ENCODE measurements around the gene AIFM2. TPM values are rescaled to one million over a fixed set of nuclear protein-coding genes. Genes with fewer than 3 reads are reported as not detected.

AIFM2 gene
- total RNA-seq, 3 donors from 2014 or later: 14.3 to 42.1 (median 33.1) TPM

- no peak for DNase-seq (ENCODE audit: low spot score in 2 of 2)
- TF ChIP-seq POLR2A (IDR thresholded peaks at IDR 0.05) (no peak), POLR2AphosphoS5 (IDR thresholded peaks at IDR 0.05) (no peak)
- TF ChIP-seq, protein P1, sequence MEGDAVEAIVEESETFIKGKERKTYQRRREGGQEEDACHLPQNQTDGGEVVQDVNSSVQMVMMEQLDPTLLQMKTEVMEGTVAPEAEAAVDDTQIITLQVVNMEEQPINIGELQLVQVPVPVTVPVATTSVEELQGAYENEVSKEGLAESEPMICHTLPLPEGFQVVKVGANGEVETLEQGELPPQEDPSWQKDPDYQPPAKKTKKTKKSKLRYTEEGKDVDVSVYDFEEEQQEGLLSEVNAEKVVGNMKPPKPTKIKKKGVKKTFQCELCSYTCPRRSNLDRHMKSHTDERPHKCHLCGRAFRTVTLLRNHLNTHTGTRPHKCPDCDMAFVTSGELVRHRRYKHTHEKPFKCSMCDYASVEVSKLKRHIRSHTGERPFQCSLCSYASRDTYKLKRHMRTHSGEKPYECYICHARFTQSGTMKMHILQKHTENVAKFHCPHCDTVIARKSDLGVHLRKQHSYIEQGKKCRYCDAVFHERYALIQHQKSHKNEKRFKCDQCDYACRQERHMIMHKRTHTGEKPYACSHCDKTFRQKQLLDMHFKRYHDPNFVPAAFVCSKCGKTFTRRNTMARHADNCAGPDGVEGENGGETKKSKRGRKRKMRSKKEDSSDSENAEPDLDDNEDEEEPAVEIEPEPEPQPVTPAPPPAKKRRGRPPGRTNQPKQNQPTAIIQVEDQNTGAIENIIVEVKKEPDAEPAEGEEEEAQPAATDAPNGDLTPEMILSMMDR (IDR thresholded peaks at IDR 0.05): no peak
- H3K27ac ChIP-seq: peak overlapping the region; percentile 15 to 23
- H3K9me3 ChIP-seq: no peaks in the 10 kb centered on the region
- no peak overlapping the region for H3K4me3 ChIP-seq
- H3K36me3 ChIP-seq: no peaks in the 10 kb centered on the region
- H3K27me3 ChIP-seq: no peaks in the 10 kb centered on the region
- intact Hi-C loops (cut with DNase I; ENCODE audit: low total_unique reads): no loop called here
- peaks cover 0 to 5% of the 10 kb centered on the region in 2 donors for H3K4me1 ChIP-seq
These were observed 41.6 kb upstream of the AIFM2 start for GRCh38 chr10:70174058-70174741.

- intact Hi-C loops (cut with DNase I; ENCODE audit: low total_unique reads): no loop called here
- DNase-seq (ENCODE audit: low spot score in 2 of 2): peak in 1 of 2 donors; percentile 26
- H3K4me3 ChIP-seq: peak overlapping the region; percentile 78 to 95 (median 91)
- no peaks in the 10 kb centered on the region for H3K27me3 ChIP-seq
- H3K9me3 ChIP-seq: no peaks in the 10 kb centered on the region
- peaks cover 0 to 5% of the 10 kb centered on the region in 2 donors for H3K4me1 ChIP-seq
- TF ChIP-seq POLR2AphosphoS5 (IDR thresholded peaks at IDR 0.05): no peak
- peak overlapping the region; percentile 95 to 97 for H3K27ac ChIP-seq
- H3K36me3 ChIP-seq: no peaks in the 10 kb centered on the region
These were observed 37.2 kb upstream of the AIFM2 start for GRCh38 chr10:70169649-70170364.

DNA sequence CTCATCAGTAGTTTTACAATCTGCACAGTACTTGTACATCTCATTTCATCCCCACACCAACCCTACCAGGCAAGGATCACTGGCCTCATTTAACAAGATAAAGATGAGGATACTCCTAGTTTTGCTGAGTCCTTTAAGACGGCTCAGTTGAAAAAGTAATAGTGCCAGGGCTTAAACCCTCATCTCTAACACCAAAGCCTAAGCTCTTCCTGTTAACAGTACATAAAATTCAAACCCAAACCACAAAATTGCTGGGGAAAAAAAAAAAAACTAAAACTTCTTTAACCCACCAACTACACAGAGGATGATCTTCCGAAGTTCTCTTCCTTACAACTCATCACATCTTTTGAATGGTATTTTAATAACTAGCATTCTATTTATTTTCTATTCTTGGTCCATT, 36.4 kb upstream of the AIFM2 start:
- Histone ChIP-seq H3K4me1 (peaks cover 0 to 2% of the 10 kb centered on the region in 2 donors), H3K9me3 (no peaks in the 10 kb centered on the region), H3K4me3 (peak overlapping the region; percentile 78 to 95 (median 91)), H3K27me3 (no peaks in the 10 kb centered on the region), H3K36me3 (no peaks in the 10 kb centered on the region), H3K27ac (no peak overlapping the region)
- intact Hi-C loops (cut with DNase I; ENCODE audit: low total_unique reads): no loop called here
- DNase-seq (ENCODE audit: low spot score in 2 of 2): no peak
- TF ChIP-seq POLR2A (IDR thresholded peaks at IDR 0.05): no peak
- TF ChIP-seq POLR2AphosphoS5 (IDR thresholded peaks at IDR 0.05): no peak
- TF ChIP-seq, protein P1 (IDR thresholded peaks at IDR 0.05): no peak

DNA sequence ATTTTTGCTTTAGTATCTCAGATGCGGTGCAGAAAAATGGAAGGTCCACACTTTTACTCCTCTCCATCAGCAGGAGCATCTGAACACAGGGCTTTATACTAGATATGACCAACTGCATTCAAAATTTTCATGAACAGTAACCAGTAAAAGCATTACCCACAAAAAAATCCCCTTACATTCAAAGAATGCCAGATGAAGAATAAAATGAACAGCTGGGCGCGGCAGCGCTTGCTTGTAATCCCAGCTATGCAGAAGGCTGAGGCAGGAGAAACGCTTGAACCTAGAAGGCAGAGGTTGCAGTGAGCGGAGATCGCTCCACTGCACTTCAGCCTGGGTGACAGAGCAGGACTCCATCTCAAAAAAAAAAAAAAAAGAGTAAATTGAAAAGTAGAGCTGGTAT, 34.6 kb upstream of the AIFM2 start:
- Histone ChIP-seq H3K4me1 (peaks cover 0 to 3% of the 10 kb centered on the region in 2 donors), H3K27me3 (no peaks in the 10 kb centered on the region), H3K4me3 (no peak overlapping the region), H3K36me3 (no peaks in the 10 kb centered on the region), H3K27ac (no peak overlapping the region), H3K9me3 (no peaks in the 10 kb centered on the region)
- intact Hi-C loops (cut with DNase I; ENCODE audit: low total_unique reads): no loop called here
- TF ChIP-seq POLR2AphosphoS5 (IDR thresholded peaks at IDR 0.05) (no peak), POLR2A (IDR thresholded peaks at IDR 0.05) (no peak)
- TF ChIP-seq, protein P1 (IDR thresholded peaks at IDR 0.05): no peak
- DNase-seq (ENCODE audit: low spot score in 2 of 2): no peak

GRCh38 chr10:70166394-70166793, 33.8 kb upstream of the AIFM2 start:
- no peaks in the 10 kb centered on the region for H3K27me3 ChIP-seq
- H3K4me3 ChIP-seq: no peak overlapping the region
- no peaks in the 10 kb centered on the region for H3K9me3 ChIP-seq
- H3K36me3 ChIP-seq: no peaks in the 10 kb centered on the region
- no peak overlapping the region for H3K27ac ChIP-seq
- intact Hi-C loops (cut with DNase I; ENCODE audit: low total_unique reads): no loop called here
- no peak for TF ChIP-seq POLR2A (IDR thresholded peaks at IDR 0.05)
- TF ChIP-seq, protein P1 (IDR thresholded peaks at IDR 0.05): no peak
- no peak for TF ChIP-seq POLR2AphosphoS5 (IDR thresholded peaks at IDR 0.05)
- peaks cover 0 to 3% of the 10 kb centered on the region in 2 donors for H3K4me1 ChIP-seq
- DNase-seq (ENCODE audit: low spot score in 2 of 2): no peak
